Measurements from ENCODE around the gene SIPA1.

- TF ChIP-seq CTCF (IDR thresholded peaks at IDR 0.05) (no peak), POLR2A (IDR thresholded peaks at IDR 0.05) (no peak)
These were observed 19.7 kb upstream of the SIPA1 start for GRCh38 chr11:65617990-65618751.

Measured in Peyer's patch (tissue), 4 donors.